H1 (cell line): ENCODE measurements around the gene GOLGA1. TPM values are rescaled to one million over a fixed set of nuclear protein-coding genes. Genes with fewer than 3 reads are reported as not detected.

ENCODE experiments used
- CTCF ChIA-PET: fragments of 300-600 bp; sonication (Branson Sonifier 250); formaldehyde crosslinking; loops from one replicate; lab custom pipeline; 2021; ENCODE audit not compliant: partially characterized antibody; lab: Charles Lee
- POLR2A ChIA-PET: fragments of 300-600 bp; sonication (Branson Sonifier 250); formaldehyde crosslinking; loops from one replicate; lab custom pipeline; 2021; ENCODE audit warnings: inconsistent platforms; ENCODE audit not compliant: partially characterized antibody; lab: Charles Lee
- DNase-seq, 2 experiments: peaks; one replicate each; pipeline versions ENCODE4 v3.0.0 to v3.0.0-alpha.2; 2010 to 2022; ENCODE audit warnings: low spot score in 2 of 2, low read depth in 1 of 2, mixed read lengths in 1 of 2
- FAIRE-seq: peaks from 2 replicates; lab custom pipeline; 2011; peaks lifted over from hg19 to GRCh38; lab: Jason Lieb, UNC
- H2AFZ ChIP-seq: 2 replicates; pipeline ENCODE4 v1.8.1; 2012; ENCODE audit warnings: low read length, inconsistent platforms
- H2AK5ac ChIP-seq: 2 replicates; pipeline ENCODE4 v1.6.1; 2013; ENCODE audit warnings: low read depth, low read length
- H2BK120ac ChIP-seq: replicated peaks from 2 replicates; pipeline ENCODE3; 2013; ENCODE audit warnings: low read depth, low read length, inconsistent platforms
- H2BK12ac ChIP-seq: 2 replicates; pipeline ENCODE4 v1.6.1; 2013; ENCODE audit warnings: low read depth, low read length
- H2BK15ac ChIP-seq: 2 replicates; pipeline ENCODE4 v1.6.1; 2013; ENCODE audit warnings: low read length
- H2BK20ac ChIP-seq: 2 replicates; pipeline ENCODE4 v1.6.1; 2013; ENCODE audit warnings: low read length
- H2BK5ac ChIP-seq: 2 replicates; pipeline ENCODE4 v1.6.1; 2013; ENCODE audit warnings: low read depth, low read length
- H3K14ac ChIP-seq: 2 replicates; pipeline ENCODE4 v1.6.1; 2013; ENCODE audit warnings: inconsistent platforms; ENCODE audit not compliant: insufficient read length
- H3K18ac ChIP-seq: 2 replicates; pipeline ENCODE4 v1.6.1; 2013; ENCODE audit warnings: low read length; ENCODE audit errors: extremely low read depth
- H3K23ac ChIP-seq: 2 replicates; pipeline ENCODE4 v1.6.1; 2013; ENCODE audit warnings: inconsistent platforms; ENCODE audit not compliant: insufficient read length
- H3K23me2 ChIP-seq: 2 replicates; pipeline ENCODE4 v1.6.1; 2013; ENCODE audit warnings: low read depth, low read length
- H3K27ac ChIP-seq: 2 replicates; pipeline ENCODE4 v1.6.1; 2011; ENCODE audit warnings: low read depth, low read length, inconsistent platforms
- H3K27me3 ChIP-seq, 4 experiments: replicated peaks in 1 of 4; 1 replicate in 1 of 4; 2 replicates in 3 of 4; pipeline versions ENCODE4 v1.6.1 to v1.8.1; 2011 to 2013; ENCODE audit warnings: low read length in 3 of 4, mild to moderate bottlenecking in 3 of 4, inconsistent platforms in 2 of 4, mixed read lengths in 2 of 4, moderate library complexity in 1 of 4; ENCODE audit not compliant: control insufficient read depth in 3 of 4, insufficient read depth in 3 of 4; ENCODE audit errors: extremely low read depth in 1 of 4
- H3K36me3 ChIP-seq, 4 experiments: 2 replicates each; pipeline versions ENCODE4 v1.6.1 to v1.8.1; 2011 to 2013; ENCODE audit warnings: mild to moderate bottlenecking in 4 of 4, low read length in 3 of 4, moderate library complexity in 2 of 4, control low read depth in 1 of 4, inconsistent platforms in 1 of 4; ENCODE audit not compliant: insufficient read depth in 4 of 4, control insufficient read depth in 2 of 4
- H3K4ac ChIP-seq: replicated peaks from 2 replicates; pipeline ENCODE3; 2013; ENCODE audit warnings: low read length, low read depth, mixed read lengths, inconsistent platforms; ENCODE audit not compliant: insufficient read length
- H3K4me1 ChIP-seq, 4 experiments: replicated peaks in 1 of 4; 1 replicate in 1 of 4; 2 replicates in 3 of 4; pipeline versions ENCODE4 v1.6.1 to v1.8.1; 2011 to 2013; ENCODE audit warnings: low read length in 3 of 4, inconsistent platforms in 2 of 4, mixed read lengths in 1 of 4; ENCODE audit not compliant: insufficient read depth in 4 of 4, control insufficient read depth in 3 of 4
- H3K4me2 ChIP-seq, 2 experiments: 2 replicates each; pipeline versions ENCODE4 v1.6.1 to v1.8.1; 2011 to 2013; ENCODE audit warnings: low read depth in 2 of 2, low read length in 2 of 2, control low read depth in 1 of 2, inconsistent platforms in 1 of 2, mild to moderate bottlenecking in 1 of 2; ENCODE audit not compliant: insufficient read depth in 1 of 2
- H3K4me3 ChIP-seq, 4 experiments: fragments of 200-600, 300-600 bp in 1 of 4; sonication (generic), shearing (Covaris generic), sonication (Bioruptor Twin) in 1 of 4; 2 replicates each; pipeline versions ENCODE4 v1.5.1 to v1.8.1; 2011 to 2016; ENCODE audit warnings: low read length in 4 of 4, low read depth in 3 of 4, control low read depth in 2 of 4, inconsistent platforms in 2 of 4, mild to moderate bottlenecking in 2 of 4, mixed read lengths in 1 of 4, moderate library complexity in 1 of 4; ENCODE audit not compliant: insufficient read depth in 2 of 4; ENCODE audit errors: extremely low read depth in 1 of 4
- H3K56ac ChIP-seq: replicated peaks from 2 replicates; pipeline ENCODE3; 2013; ENCODE audit warnings: low read depth, mild to moderate bottlenecking, mixed read lengths, low read length, inconsistent platforms; ENCODE audit not compliant: insufficient read length
- H3K79me1 ChIP-seq: 2 replicates; pipeline ENCODE4 v1.6.1; 2013; ENCODE audit warnings: low read depth, low read length, control low read depth
- H3K79me2 ChIP-seq, 2 experiments: 2 replicates each; pipeline versions ENCODE4 v1.6.1 to v1.8.1; 2012 to 2013; ENCODE audit warnings: low read length in 2 of 2, mild to moderate bottlenecking in 2 of 2, inconsistent platforms in 1 of 2; ENCODE audit not compliant: insufficient read depth in 2 of 2, control insufficient read depth in 1 of 2
- H3K9ac ChIP-seq, 4 experiments: replicated peaks in 1 of 4; 1 replicate in 1 of 4; 2 replicates in 3 of 4; pipeline versions ENCODE4 v1.6.1 to v1.8.1; 2011 to 2013; ENCODE audit warnings: low read depth in 3 of 4, low read length in 3 of 4, control low read depth in 2 of 4, mild to moderate bottlenecking in 2 of 4, moderate library complexity in 2 of 4, inconsistent platforms in 1 of 4; ENCODE audit errors: extremely low read depth in 1 of 4
- H3K9me3 ChIP-seq, 2 experiments: 2 replicates each; pipeline versions ENCODE4 v1.6.1 to v1.8.1; 2012 to 2013; ENCODE audit warnings: mild to moderate bottlenecking in 2 of 2, moderate library complexity in 2 of 2, control low read depth in 1 of 2, inconsistent platforms in 1 of 2, low read depth in 1 of 2, low read length in 1 of 2, mixed read lengths in 1 of 2; ENCODE audit not compliant: insufficient read depth in 2 of 2
- H4K20me1 ChIP-seq, 2 experiments: replicated peaks in 1 of 2; 2 replicates each; pipeline versions ENCODE3 to v1.8.1; 2011 to 2013; ENCODE audit warnings: inconsistent platforms in 2 of 2, low read length in 2 of 2, mild to moderate bottlenecking in 1 of 2; ENCODE audit not compliant: insufficient read depth in 2 of 2, control insufficient read depth in 1 of 2
- H4K5ac ChIP-seq: 2 replicates; pipeline ENCODE4 v1.6.1; 2013; ENCODE audit warnings: low read length, low read depth, mixed read lengths, inconsistent platforms; ENCODE audit not compliant: insufficient read length
- H4K8ac ChIP-seq: 2 replicates; pipeline ENCODE4 v1.8.0; 2013; ENCODE audit warnings: mild to moderate bottlenecking, moderate library complexity, low read length, inconsistent platforms; ENCODE audit not compliant: insufficient read depth; ENCODE audit errors: extremely low read depth
- H4K91ac ChIP-seq: replicated peaks from 2 replicates; pipeline ENCODE3; 2013; ENCODE audit warnings: low read length, mixed read lengths, inconsistent platforms; ENCODE audit not compliant: insufficient read length
- ASH2L ChIP-seq: fragments of 200-600, 300-600 bp; sonication (generic); IDR thresholded peaks from one replicate; pipeline ENCODE4 v1.7.1; 2017; ENCODE audit warnings: low read length
- CBX5 ChIP-seq: fragments of 300-800, 300-1000 bp; sonication (generic); IDR thresholded peaks from 2 replicates; pipeline ENCODE4 v1.7.1; 2016; ENCODE audit warnings: antibody characterized with exemption, low read length, low read depth
- CEBPB ChIP-seq: IDR thresholded peaks from 2 replicates; pipeline ENCODE4 v1.6.1; 2012; ENCODE audit warnings: low read depth, low read length
- CHD2 ChIP-seq: IDR thresholded peaks from 2 replicates; pipeline ENCODE4 v1.6.1; 2012; ENCODE audit warnings: low read length, improper control_type of control experiment
- EGR1 ChIP-seq: IDR thresholded peaks from 2 replicates; pipeline ENCODE4 v1.6.1; 2011; ENCODE audit warnings: low read depth, low read length, borderline replicate concordance
- HDAC6 ChIP-seq: IDR thresholded peaks from one replicate; pipeline ENCODE4 v1.7.1; 2012; ENCODE audit warnings: low read depth, mild to moderate bottlenecking, inconsistent platforms, low read length, moderate library complexity
- JUND ChIP-seq: IDR thresholded peaks from 2 replicates; pipeline ENCODE4 v1.6.1; 2011; ENCODE audit warnings: mild to moderate bottlenecking, improper control_type of control experiment, low read length
- RFX5 ChIP-seq: IDR thresholded peaks from 2 replicates; pipeline ENCODE4 v1.6.1; 2011; ENCODE audit warnings: low read depth, low read length, improper control_type of control experiment, borderline replicate concordance
- RXRA ChIP-seq: IDR thresholded peaks from 2 replicates; pipeline ENCODE4 v1.6.1; 2011; ENCODE audit warnings: low read depth, mild to moderate bottlenecking, low read length, moderate library complexity; ENCODE audit not compliant: insufficient read depth
- SP2 ChIP-seq: IDR thresholded peaks from 2 replicates; pipeline ENCODE4 v1.6.1; 2012; ENCODE audit warnings: mild to moderate bottlenecking, low read length, inconsistent platforms
- TEAD4 ChIP-seq: IDR thresholded peaks from 2 replicates; pipeline ENCODE4 v1.6.1; 2012; ENCODE audit warnings: low read depth, low read length, inconsistent platforms, mixed read lengths
- ZNF274 ChIP-seq: IDR thresholded peaks from 2 replicates; pipeline ENCODE4 v1.7.0; 2012; ENCODE audit warnings: low read length, borderline replicate concordance; ENCODE audit errors: extremely low read depth
- WGBS, 2 experiments: shearing (Covaris generic) in 1 of 2; methylation state at CpG; one replicate each; pipeline versions ENCODE4 v1.1.6 to v1.1.7; 2013 to 2015; ENCODE audit warnings: low lambda C conversion rate in 2 of 2, mixed read lengths in 2 of 2, inconsistent platforms in 1 of 2, low coverage in 1 of 2, missing lambda C conversion rate in 1 of 2; ENCODE audit not compliant: insufficient replicate concordance in 2 of 2, insufficient coverage in 1 of 2, insufficient read length in 1 of 2; ENCODE audit errors: extremely low coverage in 1 of 2, missing lambda C conversion rate in 1 of 2; 5-methylcytosine and 5-hydroxymethylcytosine counted together
- polyA plus RNA-seq, 7 experiments: library from polyadenylated mRNA; depleted of rRNA in 3 of 7; stranded (reverse) in 5 of 7; unstranded in 2 of 7; fragments of >200 nt in 5 of 7; fragments of 200-250 nt in 2 of 7; gene quantifications; 1 replicate in 5 of 7; 2 replicates in 1 of 7; 4 replicates in 1 of 7; pipeline versions ENCODE4 v1.2.1 to v1.2.3, GENCODE V29; 2011 to 2013; ENCODE audit warnings: missing spikeins in 2 of 7, mixed read lengths in 2 of 7
- total RNA-seq: library from RNA; stranded (reverse); fragmentation: NEBNext Ultra II Directional; extraction: Animal tissue kit (Norgen Biotek cat#: 25700); gene quantifications from 2 replicates; pipeline ENCODE4 v1.2.1, GENCODE V29; 2021
- TF ChIP-seq, protein P1 (sequence below), 3 experiments: IDR thresholded peaks; 1 replicate in 2 of 3; 2 replicates in 1 of 3; pipeline versions ENCODE4 v1.5.1 to v1.6.1; 2011; ENCODE audit warnings: low read length in 3 of 3, mild to moderate bottlenecking in 3 of 3, inconsistent platforms in 2 of 3, low read depth in 1 of 3, moderate library complexity in 1 of 3; ENCODE audit not compliant: insufficient read depth in 1 of 3; ENCODE audit errors: control extremely low read depth in 1 of 3

GOLGA1 gene
- total and polyA plus RNA-seq, 2 of the 8 experiments (the other 6 are each of a cell fraction or from before 2014, with no cell fraction given), result 4.8 to 6.5 TPM

DNA sequence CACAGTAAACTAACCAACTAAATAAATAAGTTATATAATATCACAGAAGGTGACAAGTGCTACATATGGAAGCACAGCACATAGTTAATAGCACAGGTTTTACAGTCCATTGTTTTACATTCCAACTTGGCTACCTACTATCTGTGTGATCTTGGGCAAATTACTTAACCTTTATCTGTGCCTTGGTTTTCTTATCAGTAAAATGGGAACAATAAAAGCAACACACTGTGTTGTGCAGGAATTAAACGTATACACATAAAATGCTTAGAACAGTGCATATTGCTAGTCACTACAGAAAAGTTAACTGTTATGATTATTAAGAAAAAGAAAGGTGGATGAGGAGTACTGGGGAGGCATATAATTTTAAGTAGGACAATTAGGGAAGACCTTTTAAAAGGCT, 42.8 kb upstream of the GOLGA1 start:
- H2BK20ac ChIP-seq, result no peak overlapping the region
- no peak for DNase-seq
- no peak overlapping the region for H2BK12ac ChIP-seq
- FAIRE-seq, result no peak
- no peaks in the 10 kb centered on the region for H3K79me2 ChIP-seq
- no peak overlapping the region for H3K56ac ChIP-seq
- H2BK15ac ChIP-seq, result no peak overlapping the region
- H3K79me1 ChIP-seq, result no peaks in the 10 kb centered on the region
- H3K4me3 ChIP-seq, result no peak overlapping the region
- H3K23ac ChIP-seq, result no peak overlapping the region
- no peak overlapping the region for H3K9ac ChIP-seq
- no peak overlapping the region for H3K18ac ChIP-seq
- no peak overlapping the region for H2BK120ac ChIP-seq
- no peak overlapping the region for H3K4ac ChIP-seq
- H4K8ac ChIP-seq, result no peak overlapping the region
- no peak overlapping the region for H3K14ac ChIP-seq
- H3K23me2 ChIP-seq, result no peaks in the 10 kb centered on the region
- ChIA-PET CTCF (interaction anchor here (0.6 kb wide), 1 partner anchor 107 kb away, joined by 4 read pairs; no protein-coding TSS in a partner anchor), POLR2A (interaction anchor here (0.6 kb wide), 1 partner anchor 19 kb away, joined by 3 read pairs; no protein-coding TSS in a partner anchor)
- H3K9me3 ChIP-seq, result no peaks in the 10 kb centered on the region
- TF ChIP-seq CHD2 (no peak), CEBPB (no peak), ASH2L (no peak), SP2 (no peak), TEAD4 (no peak), JUND (no peak), CBX5 (no peak), ZNF274 (no peak), HDAC6 (no peak), RXRA (no peak), EGR1 (no peak), RFX5 (no peak)
- TF ChIP-seq, protein P1, sequence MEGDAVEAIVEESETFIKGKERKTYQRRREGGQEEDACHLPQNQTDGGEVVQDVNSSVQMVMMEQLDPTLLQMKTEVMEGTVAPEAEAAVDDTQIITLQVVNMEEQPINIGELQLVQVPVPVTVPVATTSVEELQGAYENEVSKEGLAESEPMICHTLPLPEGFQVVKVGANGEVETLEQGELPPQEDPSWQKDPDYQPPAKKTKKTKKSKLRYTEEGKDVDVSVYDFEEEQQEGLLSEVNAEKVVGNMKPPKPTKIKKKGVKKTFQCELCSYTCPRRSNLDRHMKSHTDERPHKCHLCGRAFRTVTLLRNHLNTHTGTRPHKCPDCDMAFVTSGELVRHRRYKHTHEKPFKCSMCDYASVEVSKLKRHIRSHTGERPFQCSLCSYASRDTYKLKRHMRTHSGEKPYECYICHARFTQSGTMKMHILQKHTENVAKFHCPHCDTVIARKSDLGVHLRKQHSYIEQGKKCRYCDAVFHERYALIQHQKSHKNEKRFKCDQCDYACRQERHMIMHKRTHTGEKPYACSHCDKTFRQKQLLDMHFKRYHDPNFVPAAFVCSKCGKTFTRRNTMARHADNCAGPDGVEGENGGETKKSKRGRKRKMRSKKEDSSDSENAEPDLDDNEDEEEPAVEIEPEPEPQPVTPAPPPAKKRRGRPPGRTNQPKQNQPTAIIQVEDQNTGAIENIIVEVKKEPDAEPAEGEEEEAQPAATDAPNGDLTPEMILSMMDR (IDR thresholded peaks at IDR 0.05; ENCODE audit: control extremely low read depth in 1 of 3, insufficient read depth in 1 of 3, low read depth in 1 of 3, low read length in 3 of 3), result no peak
- H4K20me1 ChIP-seq, result no peaks in the 10 kb centered on the region
- no peaks in the 10 kb centered on the region for H3K4me1 ChIP-seq
- no peak overlapping the region for H4K5ac ChIP-seq
- H4K91ac ChIP-seq, result no peak overlapping the region
- no peak overlapping the region for H3K4me2 ChIP-seq
- H2BK5ac ChIP-seq, result no peak overlapping the region
- 92% methylated on average over 1 of the region's 1 CpG; no CpG with 5 or more reads in 1 of the 2 experiments for WGBS, 2 experiments
- no peak overlapping the region for H3K27ac ChIP-seq
- H2AFZ ChIP-seq, result no peak overlapping the region
- H3K36me3 ChIP-seq, result peaks cover 0 to 15% (median 7%) of the 10 kb centered on the region in 4 experiments; a peak in 5 of 8 replicates
- no peak overlapping the region for H2AK5ac ChIP-seq
- H3K27me3 ChIP-seq, result no peaks in the 10 kb centered on the region
